AG09309 (cell line): ENCODE results near the gene EME2.

Experiments
- DNase-seq: peaks from one replicate; pipeline ENCODE4 v3.0.0-alpha.2; 2010; ENCODE audit warnings: low read depth
- H3K4me3 ChIP-seq: 2 replicates; pipeline ENCODE4 v1.5.1; 2011; ENCODE audit warnings: mild to moderate bottlenecking, low read depth, low read length, moderate library complexity; ENCODE audit not compliant: control insufficient read depth
- TF ChIP-seq, protein P1 (sequence below): IDR thresholded peaks from 2 replicates; pipeline ENCODE4 v1.5.1; 2011; ENCODE audit warnings: mild to moderate bottlenecking, low read depth, low read length, inconsistent platforms; ENCODE audit not compliant: insufficient read depth, control insufficient read depth; ENCODE audit errors: missing control alignments

Gene EME2

GRCh38 chr16:1787322-1788094 is 14.9 kb downstream of the EME2 start:
- TF ChIP-seq, protein P1, sequence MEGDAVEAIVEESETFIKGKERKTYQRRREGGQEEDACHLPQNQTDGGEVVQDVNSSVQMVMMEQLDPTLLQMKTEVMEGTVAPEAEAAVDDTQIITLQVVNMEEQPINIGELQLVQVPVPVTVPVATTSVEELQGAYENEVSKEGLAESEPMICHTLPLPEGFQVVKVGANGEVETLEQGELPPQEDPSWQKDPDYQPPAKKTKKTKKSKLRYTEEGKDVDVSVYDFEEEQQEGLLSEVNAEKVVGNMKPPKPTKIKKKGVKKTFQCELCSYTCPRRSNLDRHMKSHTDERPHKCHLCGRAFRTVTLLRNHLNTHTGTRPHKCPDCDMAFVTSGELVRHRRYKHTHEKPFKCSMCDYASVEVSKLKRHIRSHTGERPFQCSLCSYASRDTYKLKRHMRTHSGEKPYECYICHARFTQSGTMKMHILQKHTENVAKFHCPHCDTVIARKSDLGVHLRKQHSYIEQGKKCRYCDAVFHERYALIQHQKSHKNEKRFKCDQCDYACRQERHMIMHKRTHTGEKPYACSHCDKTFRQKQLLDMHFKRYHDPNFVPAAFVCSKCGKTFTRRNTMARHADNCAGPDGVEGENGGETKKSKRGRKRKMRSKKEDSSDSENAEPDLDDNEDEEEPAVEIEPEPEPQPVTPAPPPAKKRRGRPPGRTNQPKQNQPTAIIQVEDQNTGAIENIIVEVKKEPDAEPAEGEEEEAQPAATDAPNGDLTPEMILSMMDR = no peak
- DNase-seq = no peak
- no peak overlapping the region for H3K4me3 ChIP-seq

DNA sequence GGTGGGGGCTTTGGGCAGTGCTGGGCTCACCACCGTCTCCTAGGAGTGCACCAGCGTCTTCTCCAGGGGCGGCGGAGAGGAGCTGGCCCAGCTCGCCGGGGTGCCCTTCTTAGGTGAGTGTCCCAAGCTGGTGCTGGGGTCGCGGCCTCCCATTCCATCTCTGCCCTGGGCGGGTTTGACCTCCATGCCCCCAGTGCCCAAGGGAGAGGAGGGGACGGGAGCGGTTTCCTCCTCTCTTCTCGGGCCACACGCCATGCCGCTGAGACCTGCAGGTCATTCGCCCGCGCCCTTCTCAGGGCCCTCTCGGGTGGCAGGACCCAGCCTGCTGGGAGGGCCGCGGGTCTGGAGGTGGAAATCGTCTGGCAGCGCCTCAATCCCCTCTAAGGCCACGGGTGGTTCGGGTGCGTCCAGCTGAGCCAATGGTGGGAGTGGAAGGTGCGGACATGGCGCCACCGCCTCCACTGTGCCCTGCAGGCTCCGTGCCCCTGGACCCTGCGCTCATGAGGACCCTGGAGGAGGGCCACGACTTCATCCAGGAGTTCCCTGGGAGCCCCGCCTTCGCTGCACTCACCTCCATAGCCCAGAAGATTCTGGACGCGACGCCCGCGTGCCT is 15.6 kb downstream of the EME2 start:
- no peak overlapping the region for H3K4me3 ChIP-seq
- no peak for DNase-seq
- TF ChIP-seq, protein P1 = no peak

DNA sequence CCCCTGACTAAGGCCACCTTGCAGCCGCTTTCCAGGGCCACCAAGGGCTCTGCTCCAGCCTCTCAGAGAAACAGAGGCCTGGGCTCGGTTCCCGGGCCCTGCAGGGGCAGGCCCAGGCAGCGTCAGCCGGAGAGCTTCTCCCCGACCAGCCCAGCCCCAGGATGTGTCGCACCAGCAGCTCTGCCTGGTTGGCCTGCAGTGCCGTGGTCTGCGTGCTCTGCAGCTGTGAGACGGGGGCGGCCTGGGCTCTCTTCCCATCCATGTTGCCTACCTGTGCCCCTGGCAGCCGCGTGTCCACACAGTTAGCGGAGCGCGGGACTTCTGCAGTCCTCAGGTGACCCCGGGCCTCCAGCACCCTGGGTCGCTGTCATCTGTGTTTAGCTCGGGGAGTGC is 16.1 kb downstream of the EME2 start:
- no peak for DNase-seq
- TF ChIP-seq, protein P1 = no peak
- no peak overlapping the region for H3K4me3 ChIP-seq

DNA sequence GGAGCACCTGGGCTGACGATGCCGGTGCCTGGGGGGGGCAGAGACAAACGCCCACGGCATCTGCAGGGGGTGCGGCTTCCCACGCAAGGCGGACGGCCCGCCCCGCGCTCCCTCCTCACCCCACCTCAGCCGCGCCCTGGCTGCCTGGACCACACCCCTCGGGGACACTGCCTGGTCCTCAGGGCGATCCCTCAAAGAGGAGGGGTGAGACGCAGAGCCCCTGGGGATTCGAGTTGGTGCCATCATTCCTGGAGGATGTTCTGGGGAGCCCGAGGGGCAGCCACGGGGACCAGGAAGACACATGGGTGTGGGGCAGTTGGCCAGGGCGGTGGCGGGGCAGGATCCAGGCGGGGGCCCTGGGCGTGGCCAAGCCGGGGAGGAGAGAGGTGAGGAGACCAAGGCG is 17.0 kb downstream of the EME2 start:
- H3K4me3 ChIP-seq = no peak overlapping the region
- TF ChIP-seq, protein P1 = no peak
- no peak for DNase-seq

- DNase-seq = no peak
- H3K4me3 ChIP-seq = no peak overlapping the region
- TF ChIP-seq, protein P1 = no peak
These were observed 17.6 kb downstream of the EME2 start for GRCh38 chr16:1790261-1790610.

DNA sequence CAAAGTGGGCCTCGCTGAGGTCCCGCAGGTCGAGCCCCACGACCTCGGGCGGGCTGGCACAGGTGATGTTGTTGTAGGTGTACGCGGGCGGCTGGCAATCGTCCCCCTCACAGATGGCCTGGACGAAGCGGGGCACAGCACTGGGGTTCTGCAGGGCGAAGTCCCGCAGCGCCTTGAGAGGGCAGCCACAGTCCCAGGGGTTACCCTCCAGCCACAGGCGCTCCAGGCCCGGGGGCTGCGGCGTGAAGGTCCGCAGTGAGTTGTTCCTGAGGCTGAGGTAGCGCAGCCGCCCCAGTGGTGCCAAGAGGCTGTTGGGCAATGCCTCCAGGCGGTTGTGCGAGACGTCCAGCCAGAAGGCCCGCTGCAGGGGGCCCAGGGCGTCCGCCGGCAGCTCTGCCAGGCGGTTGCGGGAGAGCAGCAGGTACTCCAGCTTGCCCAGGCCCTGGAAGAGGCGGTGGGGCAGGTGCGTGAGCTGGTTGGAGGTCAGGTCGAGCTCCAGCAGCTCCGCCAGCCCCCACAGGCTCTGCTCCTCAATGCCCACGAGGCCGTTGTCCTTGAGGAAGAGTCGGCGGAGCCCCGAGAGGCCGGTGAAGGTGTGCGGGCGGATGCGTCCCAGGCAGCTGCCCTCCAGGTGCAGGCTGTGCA is 18.1 kb downstream of the EME2 start:
- TF ChIP-seq, protein P1 = no peak
- DNase-seq = no peak

More for the DNA sequence above, 18.1 kb downstream of the EME2 start:
- no peak overlapping the region for H3K4me3 ChIP-seq
